Measurements from ENCODE around the gene GARRE1. TPM values are rescaled to one million over a fixed set of nuclear protein-coding genes. Genes with fewer than 3 reads are reported as not detected.

GARRE1 gene
- total and polyA plus RNA-seq, 2 of the 8 experiments (the other 6 are each of a cell fraction or from before 2014, with no cell fraction given): 16.4 to 23.1 TPM

DNA sequence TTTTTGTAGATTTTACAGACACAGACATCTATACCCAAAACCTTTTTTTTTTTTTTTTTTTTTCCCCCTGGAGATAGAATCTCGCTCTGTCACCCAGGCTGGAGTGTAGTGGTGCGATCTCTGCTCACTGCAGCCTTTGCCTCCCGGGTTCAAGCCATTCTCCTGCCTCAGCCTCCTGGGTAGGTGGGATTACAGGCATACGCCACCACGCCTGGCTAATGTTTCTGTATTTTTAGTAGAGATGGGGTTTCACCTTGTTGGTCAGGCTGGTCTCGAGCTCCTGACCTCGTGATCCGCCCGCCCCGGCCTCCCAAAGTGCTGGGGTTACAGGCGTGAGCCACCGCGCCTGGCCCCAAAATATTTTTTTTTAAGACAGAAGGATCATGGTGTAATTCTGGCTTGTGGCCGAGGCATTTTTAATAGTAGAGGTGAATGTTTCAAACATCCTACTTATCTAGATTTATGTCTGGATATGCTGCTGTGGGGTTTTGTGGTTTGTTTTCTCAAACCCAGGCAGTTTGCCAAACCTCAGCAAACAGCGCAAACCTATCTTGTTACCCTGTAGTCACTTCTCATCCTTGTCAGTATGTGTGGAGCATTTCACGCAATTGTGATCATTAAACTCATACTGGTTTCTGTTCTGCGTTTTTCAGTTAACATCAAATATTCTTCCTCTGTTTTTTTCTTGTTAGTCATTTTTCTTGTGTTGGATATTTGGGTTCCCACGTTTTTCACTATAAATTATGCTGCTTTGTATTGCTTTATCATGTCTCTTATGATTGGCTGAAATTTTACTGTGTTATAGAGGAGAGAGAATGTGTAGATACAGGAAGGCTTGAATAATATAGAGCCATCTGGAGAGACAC is 36.2 kb upstream of the GARRE1 start:
- Histone ChIP-seq H3K9ac (replicated peaks in 1 of 4; ENCODE audit: extremely low read depth in 1 of 4, low read depth in 3 of 4, low read length in 3 of 4) (no peak overlapping the region), H3K23me2 (ENCODE audit: low read depth, low read length) (no peaks in the 10 kb centered on the region), H2BK15ac (ENCODE audit: low read length) (no peak overlapping the region), H3K14ac (ENCODE audit: insufficient read length) (no peak overlapping the region), H3K36me3 (ENCODE audit: control insufficient read depth in 2 of 4, insufficient read depth in 4 of 4, low read length in 3 of 4) (peaks cover 16 to 56% (median 42%) of the 10 kb centered on the region in 4 experiments), H2BK12ac (ENCODE audit: low read depth, low read length) (no peak overlapping the region), H3K4me2 (ENCODE audit: insufficient read depth in 1 of 2, low read depth in 2 of 2, low read length in 2 of 2) (no peak overlapping the region), H4K20me1 (replicated peaks in 1 of 2; ENCODE audit: control insufficient read depth in 1 of 2, insufficient read depth in 2 of 2, low read length in 2 of 2) (no peaks in the 10 kb centered on the region), H3K27me3 (replicated peaks in 1 of 4; ENCODE audit: control insufficient read depth in 3 of 4, extremely low read depth in 1 of 4, insufficient read depth in 3 of 4, low read length in 3 of 4) (no peaks in the 10 kb centered on the region), H3K18ac (ENCODE audit: extremely low read depth, low read length) (no peak overlapping the region), H4K8ac (ENCODE audit: extremely low read depth, insufficient read depth, low read length) (no peak overlapping the region), H2BK5ac (ENCODE audit: low read depth, low read length) (no peak overlapping the region), H2BK120ac (replicated peaks; ENCODE audit: low read depth, low read length) (no peak overlapping the region), H3K23ac (ENCODE audit: insufficient read length) (no peak overlapping the region), H3K4me3 (ENCODE audit: extremely low read depth in 1 of 4, insufficient read depth in 2 of 4, low read depth in 3 of 4, low read length in 4 of 4) (no peak overlapping the region), H3K79me2 (ENCODE audit: control insufficient read depth in 1 of 2, insufficient read depth in 2 of 2, low read length in 2 of 2) (peaks cover 0 to 3% of the 10 kb centered on the region in 2 experiments; a peak in 1 of 4 replicates), H2AK5ac (ENCODE audit: low read depth, low read length) (no peak overlapping the region), H4K5ac (ENCODE audit: insufficient read length, low read depth, low read length) (no peak overlapping the region), H3K4me1 (replicated peaks in 1 of 4; ENCODE audit: control insufficient read depth in 3 of 4, insufficient read depth in 4 of 4, low read length in 3 of 4) (no peaks in the 10 kb centered on the region; a peak in 1 of 7 replicates), H3K56ac (replicated peaks; ENCODE audit: insufficient read length, low read depth, low read length) (no peak overlapping the region), H3K27ac (ENCODE audit: low read depth, low read length) (no peak overlapping the region), H3K4ac (replicated peaks; ENCODE audit: insufficient read length, low read depth, low read length) (no peak overlapping the region), H3K9me3 (ENCODE audit: insufficient read depth in 2 of 2, low read depth in 1 of 2, low read length in 1 of 2) (no peaks in the 10 kb centered on the region), H2BK20ac (ENCODE audit: low read length) (no peak overlapping the region), H3K79me1 (ENCODE audit: low read depth, low read length) (peaks cover 3% of the 10 kb centered on the region; the same call in 1 of the 2 replicates), H2AFZ (ENCODE audit: low read length) (no peak overlapping the region), H4K91ac (replicated peaks; ENCODE audit: insufficient read length, low read length) (no peak overlapping the region)
- ChIA-PET POLR2A (ENCODE audit: partially characterized antibody) (interaction anchor here (0.6 to 1.2 kb wide), 3 partner anchors 10 to 1544 kb away, joined by 3 read pairs; no protein-coding TSS in a partner anchor), CTCF (ENCODE audit: partially characterized antibody) (interaction anchor here (0.6 to 2.7 kb wide), 4 partner anchors 9 to 957 kb away, joined by 3 to 8 read pairs (median 4); no protein-coding TSS in a partner anchor)
- WGBS, 2 experiments (ENCODE audit: extremely low coverage in 1 of 2, insufficient coverage in 1 of 2, insufficient read length in 1 of 2, insufficient replicate concordance in 2 of 2, low coverage in 1 of 2, low lambda C conversion rate in 2 of 2, missing lambda C conversion rate in 1 of 2): 88% methylated on average over 17 of the region's 18 CpGs; no CpG with 5 or more reads in 1 of the 2 experiments
- no peak for TF ChIP-seq EGR1 (IDR thresholded peaks at IDR 0.05; ENCODE audit: borderline replicate concordance, low read depth, low read length)
- TF ChIP-seq GTF2F1 (IDR thresholded peaks at IDR 0.05; ENCODE audit: borderline replicate concordance, low read depth, low read length): no peak
- no peak for TF ChIP-seq PHF8 (conservative IDR thresholded peaks at IDR 0.05; ENCODE audit: low read depth, low read length)
- TF ChIP-seq, protein P1, sequence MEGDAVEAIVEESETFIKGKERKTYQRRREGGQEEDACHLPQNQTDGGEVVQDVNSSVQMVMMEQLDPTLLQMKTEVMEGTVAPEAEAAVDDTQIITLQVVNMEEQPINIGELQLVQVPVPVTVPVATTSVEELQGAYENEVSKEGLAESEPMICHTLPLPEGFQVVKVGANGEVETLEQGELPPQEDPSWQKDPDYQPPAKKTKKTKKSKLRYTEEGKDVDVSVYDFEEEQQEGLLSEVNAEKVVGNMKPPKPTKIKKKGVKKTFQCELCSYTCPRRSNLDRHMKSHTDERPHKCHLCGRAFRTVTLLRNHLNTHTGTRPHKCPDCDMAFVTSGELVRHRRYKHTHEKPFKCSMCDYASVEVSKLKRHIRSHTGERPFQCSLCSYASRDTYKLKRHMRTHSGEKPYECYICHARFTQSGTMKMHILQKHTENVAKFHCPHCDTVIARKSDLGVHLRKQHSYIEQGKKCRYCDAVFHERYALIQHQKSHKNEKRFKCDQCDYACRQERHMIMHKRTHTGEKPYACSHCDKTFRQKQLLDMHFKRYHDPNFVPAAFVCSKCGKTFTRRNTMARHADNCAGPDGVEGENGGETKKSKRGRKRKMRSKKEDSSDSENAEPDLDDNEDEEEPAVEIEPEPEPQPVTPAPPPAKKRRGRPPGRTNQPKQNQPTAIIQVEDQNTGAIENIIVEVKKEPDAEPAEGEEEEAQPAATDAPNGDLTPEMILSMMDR (IDR thresholded peaks at IDR 0.05; ENCODE audit: control extremely low read depth in 1 of 3, insufficient read depth in 1 of 3, low read depth in 1 of 3, low read length in 3 of 3): no peak
- TF ChIP-seq CHD2 (IDR thresholded peaks at IDR 0.05; ENCODE audit: low read length): no peak
- no peak for TF ChIP-seq HDAC6 (IDR thresholded peaks at IDR 0.05; ENCODE audit: low read depth, low read length)
- TF ChIP-seq SIX5 (IDR thresholded peaks at IDR 0.05; ENCODE audit: low read depth, low read length): no peak
- DNase-seq (ENCODE audit: low read depth in 1 of 2, low spot score in 2 of 2): no peak
- FAIRE-seq: no peak

Data from H1 (cell line).